SHP77 (cell line): ENCODE data around the gene PLEKHG5.
"Not testable (repeated sequence)": the region's sequence is repeated elsewhere in the genome, so short reads cannot be mapped to it uniquely, and the experiment has no call there.

ENCODE experiments used
- DNase-seq, 2 experiments: peaks; one replicate each; lab custom pipeline; 2025; lab: John Stamatoyannopoulos, UW

Gene PLEKHG5

GRCh38 chr1:6463120-6463412 lies 28.4 kb downstream of the PLEKHG5 start:
- DNase-seq: no peak

DNA sequence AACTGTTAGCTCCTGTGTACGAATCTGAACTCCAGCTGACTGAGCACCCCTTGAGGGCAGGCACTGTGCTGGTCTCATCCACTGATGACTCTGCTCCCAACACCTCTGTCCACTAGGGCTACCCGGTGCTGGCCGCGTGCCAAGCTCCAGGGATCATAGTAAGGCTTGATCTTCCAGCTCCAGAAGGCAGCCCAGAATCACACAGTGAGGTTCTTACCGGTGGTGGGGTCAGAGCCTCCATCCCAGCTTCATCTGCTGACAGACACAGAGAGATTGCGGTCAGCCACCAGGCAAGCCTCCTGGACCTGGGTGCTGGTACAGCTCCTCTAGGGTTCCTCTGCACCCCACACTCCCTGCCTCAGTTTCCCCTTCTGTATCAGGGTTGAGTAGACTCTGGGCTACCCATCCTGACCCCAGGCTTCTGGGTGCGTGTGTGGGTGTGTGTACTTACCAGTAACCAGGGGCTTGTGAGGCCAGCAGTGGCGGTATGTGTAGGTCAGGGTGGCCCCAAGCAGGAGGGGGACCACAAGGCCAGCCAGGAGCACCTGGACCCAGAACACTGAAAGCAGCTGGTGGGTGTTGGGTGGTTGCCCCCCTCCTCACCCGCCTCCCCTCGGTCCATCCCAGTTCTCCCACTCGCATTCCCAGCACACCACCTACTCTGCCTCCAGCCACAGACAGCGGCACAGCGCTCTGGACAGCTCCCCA lies 28.9 kb downstream of the PLEKHG5 start:
- DNase-seq: no peak

DNA sequence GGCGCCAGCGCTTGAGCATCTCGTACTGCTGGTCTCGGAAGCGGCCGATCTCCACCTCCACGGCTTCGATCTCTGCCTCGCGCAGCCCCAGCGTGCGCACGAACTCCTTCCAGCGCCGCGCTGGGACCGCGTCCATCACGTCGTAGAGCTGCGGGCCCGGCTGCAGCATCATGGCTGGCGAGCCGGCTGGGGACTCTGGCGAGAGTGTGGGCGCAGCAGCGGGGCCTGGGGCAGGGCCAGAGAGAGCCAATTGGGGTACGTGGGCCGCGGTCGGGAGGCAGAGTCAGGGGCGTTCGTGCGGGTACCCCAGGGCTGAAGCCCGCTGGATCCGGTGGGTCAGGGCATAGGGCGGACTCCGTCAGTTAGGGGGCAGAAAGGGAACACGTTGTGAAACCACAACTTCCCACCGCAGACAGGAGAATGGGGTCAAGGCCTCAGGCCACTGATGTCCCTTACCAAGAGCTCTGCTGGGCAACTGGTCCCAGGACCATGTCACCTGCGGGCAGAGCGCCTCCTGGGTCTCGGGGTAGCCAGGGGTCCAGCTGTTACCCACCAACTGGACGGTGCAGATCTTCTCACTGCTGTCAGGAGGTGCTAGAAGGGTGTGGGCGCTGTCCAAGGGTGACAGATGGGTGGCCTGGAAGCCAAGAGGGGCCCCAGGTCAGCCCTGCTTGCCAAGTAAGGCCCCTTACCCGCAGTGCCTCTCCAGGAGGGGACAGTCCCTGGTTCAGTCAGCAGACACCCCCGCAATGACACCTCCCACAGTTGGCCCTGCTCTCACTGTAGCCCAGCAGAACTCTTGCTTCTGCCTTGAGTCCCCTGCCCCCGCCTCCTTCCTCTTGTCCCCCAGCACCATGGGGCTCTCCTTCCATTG lies 29.7 kb downstream of the PLEKHG5 start:
- no peak for DNase-seq

DNA sequence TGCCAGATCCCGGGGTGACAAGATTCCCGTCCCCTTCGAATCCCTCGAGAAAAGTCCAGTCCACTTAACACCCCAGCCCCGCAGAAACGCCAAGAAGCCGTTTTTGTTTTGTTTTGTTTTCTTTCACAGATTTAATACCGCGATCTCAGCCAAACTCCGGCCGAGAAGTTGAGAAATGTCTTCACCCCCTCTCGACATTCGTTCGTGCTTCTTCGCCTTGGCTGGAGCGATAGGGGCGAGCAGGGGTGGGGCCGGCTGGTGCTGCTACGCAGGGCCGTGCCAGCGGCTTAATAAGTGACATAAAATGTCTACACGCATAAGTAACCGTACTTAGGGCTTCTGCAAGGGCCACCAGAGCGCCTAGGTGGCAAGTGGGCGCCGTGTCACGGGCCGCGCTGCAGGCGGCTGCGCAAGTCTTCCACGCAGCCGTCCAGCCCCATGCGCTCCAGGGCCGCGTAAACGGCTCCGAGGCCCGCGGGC lies 30.4 kb downstream of the PLEKHG5 start:
- no peak for DNase-seq

- DNase-seq: no peak
These were observed 31.0 kb downstream of the PLEKHG5 start for GRCh38 chr1:6460301-6461050.

GRCh38 chr1:6459850-6460265 lies 31.6 kb downstream of the PLEKHG5 start:
- DNase-seq: no peak

- no peak for DNase-seq
These were observed 34.5 kb downstream of the PLEKHG5 start for GRCh38 chr1:6456800-6457466.

DNA sequence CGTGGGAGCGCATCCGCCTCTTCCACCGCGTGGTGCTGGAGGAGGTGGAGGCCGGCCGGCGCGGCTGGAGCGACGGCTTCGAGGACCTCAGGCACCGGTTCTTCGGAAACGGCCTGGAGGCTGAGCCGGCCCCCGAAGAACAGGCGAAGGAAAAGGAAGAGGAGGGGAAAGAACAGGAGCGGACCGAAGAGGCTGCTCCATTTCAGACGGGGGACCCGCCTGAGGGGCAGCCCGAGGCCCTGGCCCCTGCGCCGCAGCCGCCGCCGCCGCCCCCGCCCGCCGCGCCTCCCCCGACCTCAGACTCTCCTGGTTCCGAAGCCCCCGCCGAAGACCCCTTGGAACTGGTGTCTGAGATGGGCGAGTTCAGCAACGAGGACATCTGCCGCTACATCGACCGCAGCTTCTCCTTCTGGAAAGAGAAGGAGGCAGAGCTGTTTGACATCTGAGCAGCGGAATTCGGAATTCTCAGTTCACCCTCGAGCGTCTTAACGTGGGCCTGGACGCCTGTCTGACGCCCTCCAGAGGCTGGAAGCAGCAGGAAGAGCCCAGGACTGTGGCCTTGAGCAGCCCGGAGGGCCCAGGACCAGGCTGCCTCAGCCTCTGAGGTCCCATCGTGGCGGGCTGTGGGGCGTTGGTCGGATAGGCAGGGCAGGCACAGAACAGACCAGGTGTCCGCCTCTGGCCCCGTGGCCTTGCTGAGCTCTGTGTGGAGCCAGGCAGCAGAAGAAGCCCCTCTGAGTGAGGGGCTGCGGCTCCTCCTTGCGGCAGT lies 35.5 kb downstream of the PLEKHG5 start:
- not testable (repeated sequence) for DNase-seq

DNA sequence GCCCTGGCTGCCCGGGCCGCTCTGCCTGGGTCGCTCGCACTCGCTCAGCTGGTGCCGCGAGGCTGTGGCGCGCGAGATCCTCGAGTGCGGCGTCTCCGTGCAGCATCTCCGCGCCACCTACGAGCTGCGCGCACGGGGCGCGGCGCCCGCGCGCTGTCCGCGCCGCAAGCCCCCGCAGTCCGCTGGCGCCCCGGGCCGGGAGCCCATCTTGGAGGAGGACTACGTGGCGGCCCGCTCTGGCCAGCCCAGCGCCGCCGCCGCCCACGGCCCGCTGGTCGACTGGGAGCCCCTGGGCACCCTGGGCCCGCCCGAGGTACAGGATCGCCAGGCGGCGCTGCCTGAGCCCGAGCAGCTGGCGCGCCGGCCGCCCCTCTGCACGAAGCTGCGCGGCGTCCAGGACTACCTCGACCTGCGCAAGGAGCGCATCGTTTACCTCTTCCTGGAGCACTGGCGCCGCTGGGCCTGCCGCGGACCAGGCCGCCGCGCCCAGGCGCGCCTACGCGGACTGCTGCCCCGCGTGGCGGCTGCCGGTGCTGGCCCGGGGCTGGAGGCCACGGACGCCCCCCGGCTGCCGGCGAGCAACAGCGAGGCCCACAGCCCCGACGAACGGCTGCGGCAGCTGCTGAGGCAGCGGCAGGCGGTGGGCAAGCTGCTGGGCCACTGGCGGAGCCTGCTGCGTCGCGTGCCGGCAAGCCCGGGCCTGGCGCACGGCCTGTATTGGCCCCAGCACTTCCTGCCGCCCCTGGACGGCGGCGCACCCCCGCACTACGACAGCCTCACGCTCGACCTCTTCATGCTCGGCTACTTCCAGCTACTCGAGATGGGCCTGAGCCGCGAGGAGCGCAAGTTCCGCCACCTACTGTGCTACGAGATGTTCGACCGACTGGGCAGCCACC lies 36.4 kb downstream of the PLEKHG5 start:
- no peak for DNase-seq

GRCh38 chr1:6453895-6454855 lies 37.3 kb downstream of the PLEKHG5 start:
- DNase-seq: not testable (repeated sequence)

GRCh38 chr1:6450943-6451373 lies 40.5 kb downstream of the PLEKHG5 start:
- no peak for DNase-seq

- not testable (repeated sequence) for DNase-seq
These were observed 41.0 kb downstream of the PLEKHG5 start for GRCh38 chr1:6450486-6450885.

- DNase-seq: no peak
These were observed 41.4 kb downstream of the PLEKHG5 start for GRCh38 chr1:6450005-6450450.

DNA sequence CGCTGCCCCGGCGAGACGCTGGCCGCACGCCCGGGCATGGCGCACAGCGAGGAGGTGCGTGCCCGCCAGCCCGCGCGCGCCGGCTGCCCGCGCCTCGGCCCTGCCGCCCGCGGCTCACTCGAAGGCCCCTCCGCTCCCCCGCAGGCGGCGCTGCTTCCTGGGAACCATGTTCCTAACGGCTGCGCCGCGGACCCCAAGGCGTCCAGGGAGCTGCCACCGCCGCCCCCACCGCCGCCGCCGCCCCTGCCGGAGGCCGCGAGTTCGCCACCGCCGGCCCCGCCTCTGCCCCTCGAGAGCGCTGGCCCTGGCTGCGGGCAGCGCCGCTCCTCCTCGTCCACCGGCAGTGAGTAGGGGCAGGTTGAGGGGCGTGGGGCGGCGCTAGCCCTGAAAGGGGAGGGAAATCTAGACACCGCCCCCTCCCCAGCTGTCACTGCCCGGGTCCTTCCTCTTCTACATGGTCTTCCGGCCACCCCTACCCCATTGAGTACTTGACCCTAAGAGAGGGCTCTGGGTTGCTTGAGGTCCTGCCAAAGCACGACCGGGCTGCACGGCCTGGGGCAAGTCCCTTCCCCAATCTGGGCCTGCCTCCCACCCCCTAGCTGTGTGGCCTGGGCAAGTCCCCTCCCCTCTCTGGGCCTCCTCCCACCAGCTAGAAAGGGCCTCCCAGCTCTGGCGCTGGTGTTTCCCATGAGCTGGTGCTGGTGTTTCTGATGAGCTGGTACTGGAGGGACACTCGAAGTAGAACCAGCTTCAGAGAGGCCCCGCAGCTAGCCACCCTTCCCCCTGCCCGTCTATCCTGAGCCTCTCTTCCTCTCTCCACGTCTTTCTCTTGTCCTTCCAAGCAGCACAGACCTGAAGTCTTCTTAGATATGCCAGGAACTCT lies 42.5 kb downstream of the PLEKHG5 start:
- DNase-seq: peak; percentile 36 to 52

- no peak for DNase-seq
These were observed 43.4 kb downstream of the PLEKHG5 start for GRCh38 chr1:6447818-6448748.

GRCh38 chr1:6447016-6447817 lies 44.2 kb downstream of the PLEKHG5 start:
- DNase-seq: no peak
